ENCODE results near the gene WDR88.

- TF ChIP-seq CTCF (IDR thresholded peaks at IDR 0.05; ENCODE audit: control extremely low read depth in 1 of 3, insufficient read depth in 1 of 3, low read depth in 1 of 3, low read length in 3 of 3) (no peak), HDAC2 (IDR thresholded peaks at IDR 0.05; ENCODE audit: borderline replicate concordance in 1 of 2, low read depth in 2 of 2, low read length in 2 of 2) (no peak), SRF (IDR thresholded peaks at IDR 0.05; ENCODE audit: low read depth, low read length) (no peak), CREB1 (IDR thresholded peaks at IDR 0.05) (no peak), JUN (IDR thresholded peaks at IDR 0.05; ENCODE audit: low read depth, low read length) (no peak), CHD2 (IDR thresholded peaks at IDR 0.05; ENCODE audit: low read length) (no peak), CTBP2 (IDR thresholded peaks at IDR 0.05; ENCODE audit: borderline replicate concordance, insufficient read depth, insufficient read length, low read length) (no peak), JUND (IDR thresholded peaks at IDR 0.05; ENCODE audit: low read length) (no peak), CEBPB (IDR thresholded peaks at IDR 0.05; ENCODE audit: low read depth, low read length) (no peak), RFX5 (IDR thresholded peaks at IDR 0.05; ENCODE audit: borderline replicate concordance, low read depth, low read length) (no peak), POLR2A (IDR thresholded peaks at IDR 0.05; ENCODE audit: control extremely low read depth in 1 of 2, low read depth in 2 of 2, low read length in 2 of 2) (no peak), CHD1 (IDR thresholded peaks at IDR 0.05; ENCODE audit: low read depth, low read length) (no peak), MAX (IDR thresholded peaks at IDR 0.05) (no peak)
Measured at GRCh38 chr19:33207040-33207620, 75.2 kb downstream of the WDR88 start.

Data from H1 (cell line).